SJSA1 (cell line): ENCODE data around the gene CCL7. TPM values are rescaled to one million over a fixed set of nuclear protein-coding genes. Genes with fewer than 3 reads are reported as not detected.

Source experiments
- DNase-seq, 2 experiments: peaks; one replicate each; pipeline ENCODE4 v3.0.0-alpha.2; 2015 to 2020; ENCODE audit warnings: low spot score in 2 of 2, low read depth in 1 of 2
- H3K27ac ChIP-seq: fragments of 250-450 bp; sonication (Bioruptor Pico); 2 replicates; pipeline ENCODE4 v1.5.1; 2020; ENCODE audit warnings: mild to moderate bottlenecking, moderate library complexity
- H3K27me3 ChIP-seq: fragments of 250-450 bp; sonication (Bioruptor Pico); replicated peaks from 2 replicates; pipeline ENCODE4 v1.5.1; 2020; ENCODE audit warnings: mild to moderate bottlenecking, moderate library complexity
- H3K36me3 ChIP-seq: fragments of 250-450 bp; sonication (Bioruptor Pico); 2 replicates; pipeline ENCODE4 v1.5.1; 2020; ENCODE audit warnings: mild to moderate bottlenecking
- H3K4me1 ChIP-seq: fragments of 250-450 bp; sonication (Bioruptor Pico); replicated peaks from 2 replicates; pipeline ENCODE4 v1.6.1; 2021; ENCODE audit warnings: mild to moderate bottlenecking
- H3K4me3 ChIP-seq: fragments of 250-450 bp; sonication (Bioruptor Pico); 2 replicates; pipeline ENCODE4 v1.5.1; 2020; ENCODE audit warnings: mild to moderate bottlenecking
- H3K9me3 ChIP-seq: fragments of 250-450 bp; sonication (Bioruptor Pico); replicated peaks from 2 replicates; pipeline ENCODE4 v1.5.1; 2020; ENCODE audit warnings: mild to moderate bottlenecking
- total RNA-seq: library from RNA; depleted of rRNA; stranded (reverse); fragments of >200 nt; shearing (Covaris generic); gene quantifications from 2 replicates; pipeline ENCODE4 v1.2.3, GENCODE V29; 2014

CCL7 gene
- total RNA-seq, 1 experiment from 2014 or later, result not detected

DNA sequence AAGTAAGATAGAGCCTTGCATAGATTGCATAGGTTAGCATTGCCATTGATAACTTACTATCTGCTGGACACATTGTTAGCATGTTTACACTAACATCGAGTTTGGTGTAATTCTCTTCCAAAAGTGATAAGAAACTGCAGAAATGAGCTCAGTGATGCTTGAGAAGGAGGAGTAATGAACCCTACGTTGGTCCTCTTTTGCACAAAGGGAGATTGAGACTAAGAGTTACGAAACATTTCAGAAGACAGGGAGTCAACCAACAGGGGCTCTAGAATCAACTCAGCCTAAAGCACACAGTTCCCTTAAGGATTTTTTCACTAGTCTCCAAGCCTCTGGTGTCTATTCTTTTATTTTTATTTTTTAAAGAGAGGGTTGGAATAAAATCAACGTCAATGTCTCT, 6.8 kb downstream of the CCL7 start:
- no peaks in the 10 kb centered on the region for H3K27me3 ChIP-seq
- no peaks in the 10 kb centered on the region for H3K36me3 ChIP-seq
- H3K27ac ChIP-seq, result no peak overlapping the region
- peaks cover 9% of the 10 kb centered on the region for H3K4me1 ChIP-seq
- no peak for DNase-seq
- H3K4me3 ChIP-seq, result no peak overlapping the region
- H3K9me3 ChIP-seq, result no peaks in the 10 kb centered on the region

GRCh38 chr17:34283571-34283970, 13.6 kb downstream of the CCL7 start:
- DNase-seq, result no peak
- no peaks in the 10 kb centered on the region for H3K4me1 ChIP-seq

DNA sequence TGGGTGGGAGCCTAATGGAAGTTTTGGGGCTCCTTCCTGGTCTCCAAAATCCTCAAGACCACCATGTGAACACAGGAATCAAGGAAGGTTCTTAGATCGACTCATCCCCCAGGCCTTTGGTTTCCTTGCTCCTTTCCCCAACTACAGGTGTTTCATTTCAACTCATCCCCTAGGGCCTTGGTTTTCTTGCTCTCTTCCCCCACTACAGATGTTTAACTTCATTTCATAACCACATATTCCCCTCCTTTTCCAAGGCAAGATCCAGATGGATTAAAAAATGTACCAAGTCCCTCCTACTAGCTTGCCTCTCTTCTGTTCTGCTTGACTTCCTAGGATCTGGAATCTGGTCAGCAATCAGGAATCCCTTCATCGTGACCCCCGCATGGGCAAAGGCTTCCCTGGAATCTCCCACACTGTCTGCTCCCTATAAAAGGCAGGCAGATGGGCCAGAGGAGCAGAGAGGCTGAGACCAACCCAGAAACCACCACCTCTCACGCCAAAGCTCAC, 15.3 kb downstream of the CCL7 start, which contains the start of gene CCL11:
CCL11 (plus strand) TSS at position 457 of the 507 bp plus-strand sequence. CDS start 67 bp downstream, outside the sequence.
- H3K27me3 ChIP-seq, result no peaks in the 10 kb centered on the region
- H3K4me3 ChIP-seq, result no peak within 1 kb of the TSS
- no peaks in the 10 kb centered on the region for H3K36me3 ChIP-seq
- no peaks in the 10 kb centered on the region for H3K4me1 ChIP-seq
- H3K9me3 ChIP-seq, result no peaks in the 10 kb centered on the region
- no peak for DNase-seq
- H3K27ac ChIP-seq, result no peak within 1 kb of the TSS

More at GRCh38 chr17:34283571-34283970, 13.6 kb downstream of the CCL7 start:
- H3K4me3 ChIP-seq, result no peak overlapping the region
- no peaks in the 10 kb centered on the region for H3K36me3 ChIP-seq
- no peaks in the 10 kb centered on the region for H3K27me3 ChIP-seq
- no peaks in the 10 kb centered on the region for H3K9me3 ChIP-seq
- no peak overlapping the region for H3K27ac ChIP-seq

DNA sequence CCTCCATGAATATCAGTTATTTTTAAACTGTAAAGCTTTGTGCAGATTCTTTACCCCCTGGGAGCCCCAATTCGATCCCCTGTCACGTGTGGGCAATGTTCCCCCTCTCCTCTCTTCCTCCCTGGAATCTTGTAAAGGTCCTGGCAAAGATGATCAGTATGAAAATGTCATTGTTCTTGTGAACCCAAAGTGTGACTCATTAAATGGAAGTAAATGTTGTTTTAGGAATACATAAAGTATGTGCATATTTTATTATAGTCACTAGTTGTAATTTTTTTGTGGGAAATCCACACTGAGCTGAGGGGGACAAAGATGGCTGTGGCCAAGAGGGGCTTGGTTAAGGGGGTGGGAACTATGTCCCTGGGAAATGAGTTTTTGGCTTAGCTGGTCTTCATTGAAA, 17.9 kb downstream of the CCL7 start:
- H3K4me3 ChIP-seq, result no peak overlapping the region
- no peaks in the 10 kb centered on the region for H3K27me3 ChIP-seq
- H3K27ac ChIP-seq, result no peak overlapping the region
- H3K4me1 ChIP-seq, result no peaks in the 10 kb centered on the region
- no peaks in the 10 kb centered on the region for H3K9me3 ChIP-seq
- no peak for DNase-seq
- H3K36me3 ChIP-seq, result no peaks in the 10 kb centered on the region

- H3K36me3 ChIP-seq, result no peaks in the 10 kb centered on the region
- H3K27ac ChIP-seq, result no peak overlapping the region
- no peak for DNase-seq
- no peak overlapping the region for H3K4me3 ChIP-seq
- no peaks in the 10 kb centered on the region for H3K27me3 ChIP-seq
- H3K4me1 ChIP-seq, result no peaks in the 10 kb centered on the region
- H3K9me3 ChIP-seq, result no peaks in the 10 kb centered on the region
These were observed 20.6 kb downstream of the CCL7 start for GRCh38 chr17:34290586-34290985.

DNA sequence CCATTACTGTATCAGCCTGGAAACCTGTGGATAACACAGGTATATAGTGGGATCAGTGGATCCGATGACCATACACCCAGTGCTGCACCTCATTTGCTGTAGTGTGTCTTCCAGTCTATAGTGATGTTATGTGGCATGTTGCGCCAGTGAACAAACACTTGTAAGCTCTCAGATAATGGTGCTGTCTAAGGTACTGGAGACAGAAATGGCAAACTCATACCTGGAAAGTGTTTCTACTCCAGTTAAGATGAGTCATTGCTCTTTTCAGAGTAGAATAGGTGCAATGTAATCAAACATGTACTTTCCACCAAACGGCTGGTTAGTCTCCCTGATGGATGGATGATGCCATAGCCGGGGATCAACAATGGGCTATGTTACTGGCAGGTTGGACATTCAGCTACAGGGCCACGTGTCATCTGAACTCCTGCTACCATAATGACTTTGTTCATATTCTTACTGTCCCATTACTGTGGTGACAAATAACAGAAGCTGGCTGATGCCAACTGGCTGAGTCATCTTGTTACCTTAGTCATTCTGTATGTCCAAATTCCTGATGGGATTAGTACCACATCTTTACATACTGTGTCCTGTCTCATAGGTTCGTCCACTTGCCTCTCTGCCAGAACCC, 21.8 kb downstream of the CCL7 start:
- no peaks in the 10 kb centered on the region for H3K27me3 ChIP-seq
- DNase-seq, result no peak
- no peaks in the 10 kb centered on the region for H3K36me3 ChIP-seq
- no peaks in the 10 kb centered on the region for H3K9me3 ChIP-seq
- H3K4me3 ChIP-seq, result no peak overlapping the region
- H3K4me1 ChIP-seq, result no peaks in the 10 kb centered on the region
- no peak overlapping the region for H3K27ac ChIP-seq

GRCh38 chr17:34299027-34299426, 29.0 kb downstream of the CCL7 start:
- H3K36me3 ChIP-seq, result no peaks in the 10 kb centered on the region
- DNase-seq, result no peak
- no peak overlapping the region for H3K4me3 ChIP-seq
- H3K27ac ChIP-seq, result no peak overlapping the region
- H3K4me1 ChIP-seq, result peaks cover 26% of the 10 kb centered on the region
- no peaks in the 10 kb centered on the region for H3K9me3 ChIP-seq
- H3K27me3 ChIP-seq, result no peaks in the 10 kb centered on the region

DNA sequence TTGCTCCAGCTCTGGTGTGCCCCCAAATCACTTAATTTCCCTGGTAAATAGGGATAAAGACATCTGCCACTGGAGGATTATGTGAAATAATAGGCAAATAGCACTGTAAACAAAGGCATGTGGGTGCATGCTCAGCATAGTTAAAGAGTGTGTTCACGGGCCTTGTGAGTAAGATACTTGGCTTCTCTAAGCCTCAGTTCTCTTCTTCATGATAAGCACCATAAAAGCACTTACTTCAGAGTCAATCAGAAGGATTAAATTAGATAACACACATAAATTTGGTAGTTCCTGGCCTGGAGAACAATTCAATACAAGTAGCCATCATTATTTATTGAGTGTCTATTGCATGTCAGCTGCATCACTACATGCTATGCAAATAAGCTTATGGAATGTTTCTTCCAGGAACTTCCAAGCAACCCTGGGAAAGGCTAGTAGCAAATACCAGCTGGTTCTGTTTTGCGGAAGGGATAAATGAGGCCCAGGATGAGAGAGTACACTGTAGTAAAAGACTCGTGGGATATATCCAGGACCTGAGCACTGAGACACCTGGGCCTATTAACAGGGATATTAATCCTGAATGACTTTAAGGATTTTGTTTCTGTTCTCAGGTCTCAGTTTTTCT, 30.0 kb downstream of the CCL7 start:
- Histone ChIP-seq H3K36me3 (no peaks in the 10 kb centered on the region), H3K27ac (peak overlapping the region; percentile 67), H3K4me1 (peaks cover 26% of the 10 kb centered on the region), H3K27me3 (no peaks in the 10 kb centered on the region), H3K4me3 (no peak overlapping the region), H3K9me3 (no peaks in the 10 kb centered on the region)
- peak in 1 of 2 experiments; percentile 44 for DNase-seq

DNA sequence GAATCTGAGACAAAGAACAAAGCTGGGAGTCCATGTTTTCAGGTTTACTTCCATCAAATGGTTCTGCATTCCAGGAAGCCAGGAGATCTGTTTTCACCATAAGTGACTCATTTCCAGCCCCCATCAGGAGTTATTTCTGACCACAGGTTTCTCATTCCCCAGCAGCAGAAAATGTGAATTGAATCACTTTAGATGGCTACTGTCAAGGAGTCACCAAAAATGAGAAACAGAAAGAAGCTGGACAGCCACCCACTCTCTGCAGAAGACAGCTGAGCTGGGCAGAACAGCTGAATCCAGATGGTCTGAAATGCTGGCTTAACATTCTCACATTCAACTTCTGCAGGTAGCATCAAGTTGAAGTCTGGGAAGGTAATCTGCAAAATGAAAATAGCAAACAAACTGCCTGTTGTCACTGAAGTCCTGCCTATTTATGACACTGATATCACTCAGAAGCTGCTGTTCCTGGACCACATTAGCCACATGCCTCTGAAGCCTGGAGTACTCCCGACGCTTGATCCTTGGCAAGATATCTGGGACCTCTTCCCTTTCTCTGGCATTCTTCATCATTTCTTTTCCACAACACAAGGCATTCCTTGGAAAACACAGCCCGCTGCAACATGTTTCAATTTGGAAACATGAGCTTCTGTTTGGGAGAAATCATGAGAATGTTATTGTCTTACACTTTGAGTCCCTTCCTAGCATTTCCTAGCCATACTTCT, 30.8 kb downstream of the CCL7 start:
- Histone ChIP-seq H3K27me3 (no peaks in the 10 kb centered on the region), H3K36me3 (no peaks in the 10 kb centered on the region), H3K27ac (peak overlapping the region; percentile 67), H3K9me3 (no peaks in the 10 kb centered on the region), H3K4me1 (peaks cover 26% of the 10 kb centered on the region), H3K4me3 (no peak overlapping the region)
- peak; percentile 55 to 72 for DNase-seq

DNA sequence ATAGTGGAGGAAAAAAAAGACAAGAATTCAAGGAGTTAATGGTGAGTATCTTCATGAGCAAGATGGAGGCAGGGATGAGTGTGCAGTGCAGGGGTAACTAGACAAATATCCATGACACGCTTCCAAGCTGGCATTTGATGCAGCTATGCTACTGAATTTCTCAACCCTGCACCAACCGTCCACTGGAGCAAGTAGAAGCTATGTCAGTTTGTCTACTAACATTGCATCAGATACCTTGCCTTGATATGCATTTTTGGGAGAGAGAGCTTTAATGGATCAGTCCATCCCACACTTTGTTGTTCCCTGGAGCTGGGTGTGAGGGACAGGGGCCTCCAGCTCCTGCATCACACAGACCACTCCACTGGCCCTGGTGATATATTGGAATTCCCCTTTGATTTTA, 32.0 kb downstream of the CCL7 start:
- Histone ChIP-seq H3K4me1 (peaks cover 26% of the 10 kb centered on the region), H3K27ac (no peak overlapping the region), H3K27me3 (no peaks in the 10 kb centered on the region), H3K36me3 (no peaks in the 10 kb centered on the region), H3K9me3 (no peaks in the 10 kb centered on the region), H3K4me3 (no peak overlapping the region)
- DNase-seq, result no peak

DNA sequence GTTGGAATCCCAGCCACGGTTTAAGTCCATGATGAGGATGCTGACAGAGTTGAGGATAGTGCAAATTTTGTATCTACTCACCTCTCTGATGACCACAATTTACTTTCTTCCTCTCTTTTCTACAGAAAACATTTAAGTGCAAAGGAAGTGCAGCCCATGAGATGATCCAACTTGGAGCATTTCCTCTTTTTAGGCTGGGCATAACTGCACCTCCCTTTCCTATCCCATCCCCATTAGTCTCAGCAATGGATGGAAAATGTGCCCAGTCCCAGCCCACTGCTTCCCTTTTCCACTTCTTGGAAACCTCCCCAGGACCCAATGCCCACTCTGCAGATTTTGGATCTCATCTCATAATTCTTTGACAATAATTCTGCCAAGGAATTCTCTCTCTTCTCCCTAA, 32.6 kb downstream of the CCL7 start:
- Histone ChIP-seq H3K27ac (no peak overlapping the region), H3K27me3 (no peaks in the 10 kb centered on the region), H3K4me3 (no peak overlapping the region), H3K36me3 (no peaks in the 10 kb centered on the region), H3K4me1 (peaks cover 26% of the 10 kb centered on the region), H3K9me3 (no peaks in the 10 kb centered on the region)
- DNase-seq, result no peak

DNA sequence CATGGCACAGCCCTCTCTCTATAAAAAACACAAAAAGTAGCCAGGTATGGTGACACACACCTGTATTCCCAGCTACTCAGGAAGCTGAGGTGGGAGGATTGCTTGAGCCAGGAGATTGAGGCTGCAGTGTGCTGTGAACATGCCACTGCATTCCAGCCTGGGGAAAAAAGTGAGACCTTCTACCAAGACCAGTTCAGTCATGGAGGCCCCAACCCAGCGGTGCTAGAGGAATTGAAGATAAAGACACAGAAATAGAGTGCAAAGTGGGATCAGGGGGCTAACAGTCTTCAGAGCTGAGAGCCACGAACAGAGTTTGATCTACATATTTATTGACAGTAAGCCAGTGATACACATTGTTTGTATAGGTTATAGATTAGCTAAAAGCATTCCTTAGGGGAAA, 33.6 kb downstream of the CCL7 start:
- Histone ChIP-seq H3K27ac (no peak overlapping the region), H3K27me3 (no peaks in the 10 kb centered on the region), H3K36me3 (no peaks in the 10 kb centered on the region), H3K9me3 (no peaks in the 10 kb centered on the region), H3K4me1 (peaks cover 26% of the 10 kb centered on the region), H3K4me3 (no peak overlapping the region)
- no peak for DNase-seq

- H3K9me3 ChIP-seq, result no peaks in the 10 kb centered on the region
- no peak overlapping the region for H3K4me3 ChIP-seq
- H3K27ac ChIP-seq, result no peak overlapping the region
- H3K36me3 ChIP-seq, result no peaks in the 10 kb centered on the region
- H3K4me1 ChIP-seq, result peaks cover 17% of the 10 kb centered on the region
- DNase-seq, result no peak
- H3K27me3 ChIP-seq, result no peaks in the 10 kb centered on the region
These were observed 35.0 kb downstream of the CCL7 start for GRCh38 chr17:34305061-34305460.

- Histone ChIP-seq H3K27ac (no peak overlapping the region), H3K27me3 (no peaks in the 10 kb centered on the region), H3K36me3 (no peaks in the 10 kb centered on the region), H3K4me3 (no peak overlapping the region), H3K4me1 (peaks cover 11% of the 10 kb centered on the region), H3K9me3 (no peaks in the 10 kb centered on the region)
- no peak for DNase-seq
These were observed 35.6 kb downstream of the CCL7 start for GRCh38 chr17:34305606-34306005.
